DMS53 (cell line): ENCODE results near the gene NPEPL1.
"Not testable (repeated sequence)": the region's sequence is repeated elsewhere in the genome, so short reads cannot be mapped to it uniquely, and the experiment has no call there.

Source experiments
- DNase-seq: peaks from one replicate; lab custom pipeline; 2025; lab: John Stamatoyannopoulos, UW

The NPEPL1 gene

GRCh38 chr20:58712806-58713731 is 20.5 kb downstream of the NPEPL1 start:
- DNase-seq, result no peak

GRCh38 chr20:58713801-58714339 is 21.3 kb downstream of the NPEPL1 start:
- no peak for DNase-seq

- DNase-seq, result no peak
These were observed 21.8 kb downstream of the NPEPL1 start for GRCh38 chr20:58714340-58714922.

- DNase-seq, result no peak
These were observed 22.3 kb downstream of the NPEPL1 start for GRCh38 chr20:58714923-58715351.

GRCh38 chr20:58715391-58715800 is 22.8 kb downstream of the NPEPL1 start:
- DNase-seq, result no peak

GRCh38 chr20:58715801-58716475 is 23.3 kb downstream of the NPEPL1 start:
- DNase-seq, result no peak

GRCh38 chr20:58716476-58717277 is 24.1 kb downstream of the NPEPL1 start:
- DNase-seq, result no peak

- no peak for DNase-seq
These were observed 24.9 kb downstream of the NPEPL1 start for GRCh38 chr20:58717278-58718091.

- DNase-seq, result no peak
These were observed 25.5 kb downstream of the NPEPL1 start for GRCh38 chr20:58718121-58718563.

GRCh38 chr20:58718729-58719128 is 26.1 kb downstream of the NPEPL1 start:
- DNase-seq, result no peak

GRCh38 chr20:58719258-58719657 is 26.7 kb downstream of the NPEPL1 start:
- DNase-seq, result no peak

- no peak for DNase-seq
These were observed 27.4 kb downstream of the NPEPL1 start for GRCh38 chr20:58719971-58720371.

- no peak for DNase-seq
These were observed 28.3 kb downstream of the NPEPL1 start for GRCh38 chr20:58720890-58721289.

- no peak for DNase-seq
These were observed 29.6 kb downstream of the NPEPL1 start for GRCh38 chr20:58721951-58722778.

- no peak for DNase-seq
These were observed 30.5 kb downstream of the NPEPL1 start for GRCh38 chr20:58722877-58723627.

GRCh38 chr20:58723628-58723984 is 31.0 kb downstream of the NPEPL1 start:
- no peak for DNase-seq

GRCh38 chr20:58726156-58726555 is 33.6 kb downstream of the NPEPL1 start:
- not testable (repeated sequence) for DNase-seq

GRCh38 chr20:58731192-58731591 is 38.6 kb downstream of the NPEPL1 start:
- no peak for DNase-seq

GRCh38 chr20:58737198-58737597 is 44.6 kb downstream of the NPEPL1 start:
- no peak for DNase-seq
